Neural cell (in vitro differentiated cells): ENCODE data around the gene STC2. TPM values are rescaled to one million over a fixed set of nuclear protein-coding genes. Genes with fewer than 3 reads are reported as not detected.

Source experiments
- H2AFZ ChIP-seq: fragments of 200-600, 300-800 bp; sonication (generic), shearing (Covaris generic); 2 replicates; pipeline ENCODE4 v1.6.0; 2014; ENCODE audit warnings: low read depth, mild to moderate bottlenecking, antibody characterized with exemption, low read length, moderate library complexity
- H3F3A ChIP-seq: fragments of 200-600 bp; shearing (Covaris generic); 2 replicates; pipeline ENCODE4 v1.6.1; 2016; ENCODE audit warnings: mild to moderate bottlenecking, moderate library complexity, mixed read lengths, antibody characterized with exemption, low read length; ENCODE audit not compliant: insufficient read depth, poor library complexity, severe bottlenecking
- H3K27ac ChIP-seq: fragments of 200-600, 300-800 bp; sonication (generic), shearing (Covaris generic); 2 replicates; pipeline ENCODE4 v1.5.1; 2014; ENCODE audit warnings: mild to moderate bottlenecking, low read length, moderate library complexity
- H3K27me3 ChIP-seq: fragments of 300-800, 200-600 bp; sonication (generic), shearing (Covaris generic); 2 replicates; pipeline ENCODE4 v1.6.0; 2014; ENCODE audit warnings: mild to moderate bottlenecking, low read depth, low read length, moderate library complexity; ENCODE audit not compliant: insufficient read depth
- H3K36me3 ChIP-seq: fragments of 300-800, 200-600 bp; sonication (generic), shearing (Covaris generic); 2 replicates; pipeline ENCODE4 v1.5.1; 2014; ENCODE audit warnings: mild to moderate bottlenecking, antibody characterized with exemption, low read length, moderate library complexity; ENCODE audit not compliant: insufficient read depth
- H3K4me2 ChIP-seq: fragments of 300-800, 200-600 bp; sonication (generic), shearing (Covaris generic); 2 replicates; pipeline ENCODE4 v1.6.0; 2014; ENCODE audit warnings: mild to moderate bottlenecking, low read length
- H3K4me3 ChIP-seq: fragments of 300-800, 200-600 bp; sonication (generic), shearing (Covaris generic); 2 replicates; pipeline ENCODE4 v1.5.1; 2014; ENCODE audit warnings: mild to moderate bottlenecking, low read length, moderate library complexity
- H3K79me2 ChIP-seq: fragments of 200-600 bp; shearing (Covaris generic); replicated peaks from 2 replicates; pipeline ENCODE4 v1.6.0; 2014; ENCODE audit warnings: mild to moderate bottlenecking, low read length, moderate library complexity; ENCODE audit not compliant: insufficient read depth
- H3K9ac ChIP-seq: fragments of 300-800, 200-600 bp; sonication (generic), shearing (Covaris generic); 2 replicates; pipeline ENCODE4 v1.6.1; 2016; ENCODE audit warnings: mild to moderate bottlenecking, low read length, mixed read lengths
- H3K9me2 ChIP-seq: fragments of 200-600 bp; shearing (Covaris generic); 2 replicates; pipeline ENCODE4 v1.6.1; 2016; ENCODE audit warnings: mild to moderate bottlenecking, low read length, mixed read lengths; ENCODE audit not compliant: insufficient read depth
- H3K9me3 ChIP-seq: fragments of 200-600, 300-800 bp; sonication (generic), shearing (Covaris generic); 2 replicates; pipeline ENCODE4 v1.6.1; 2016; ENCODE audit warnings: mild to moderate bottlenecking, mixed run types, low read length, moderate library complexity, mixed read lengths
- H4K20me1 ChIP-seq: fragments of 200-600 bp; shearing (Covaris generic); 2 replicates; pipeline ENCODE4 v1.6.1; 2016; ENCODE audit warnings: mild to moderate bottlenecking, mixed run types; ENCODE audit not compliant: insufficient read depth
- EP300 ChIP-seq: fragments of 450-650 bp; conservative IDR thresholded peaks from 2 replicates; pipeline ENCODE4 v1.6.1; 2014; ENCODE audit warnings: antibody characterized with exemption, mild to moderate bottlenecking, moderate library complexity; ENCODE audit not compliant: poor library complexity, severe bottlenecking
- EZH2 ChIP-seq: fragments of 200-600, 300-800 bp; shearing (Covaris generic), sonication (generic); IDR thresholded peaks from 2 replicates; pipeline ENCODE4 v1.6.1; 2014; ENCODE audit warnings: antibody characterized with exemption, low read length, borderline replicate concordance, mild to moderate bottlenecking; ENCODE audit not compliant: insufficient read depth, poor library complexity, severe bottlenecking
- MXI1 ChIP-seq: fragments of 450-650 bp; conservative IDR thresholded peaks from 2 replicates; pipeline ENCODE4 v1.6.1; 2014; ENCODE audit warnings: antibody characterized with exemption, mild to moderate bottlenecking; ENCODE audit not compliant: poor library complexity, severe bottlenecking
- POLR2AphosphoS5 ChIP-seq: IDR thresholded peaks from 2 replicates; pipeline ENCODE4 v1.6.1; 2012
- RAD21 ChIP-seq: fragments of 450-650 bp; conservative IDR thresholded peaks from 2 replicates; pipeline ENCODE4 v1.6.1; 2014; ENCODE audit warnings: antibody characterized with exemption, mild to moderate bottlenecking, moderate library complexity
- REST ChIP-seq: IDR thresholded peaks from 2 replicates; pipeline ENCODE4 v1.6.1; 2012; ENCODE audit warnings: borderline replicate concordance
- SMC3 ChIP-seq: fragments of 450-650 bp; conservative IDR thresholded peaks from 2 replicates; pipeline ENCODE4 v1.6.1; 2014; ENCODE audit warnings: antibody characterized with exemption, mild to moderate bottlenecking, moderate library complexity; ENCODE audit not compliant: poor library complexity
- TAF1 ChIP-seq: IDR thresholded peaks from 2 replicates; pipeline ENCODE4 v1.6.1; 2012; ENCODE audit warnings: low read depth
- polyA plus RNA-seq: library from polyadenylated mRNA; depleted of rRNA; stranded (reverse); fragments of >200 nt; gene quantifications from 2 replicates; pipeline ENCODE4 v1.2.3, GENCODE V29; 2014
- TF ChIP-seq, protein P1 (sequence below): fragments of 450-650 bp; IDR thresholded peaks from 2 replicates; pipeline ENCODE4 v1.5.1; 2014; ENCODE audit warnings: antibody characterized with exemption, mild to moderate bottlenecking, moderate library complexity; ENCODE audit not compliant: poor library complexity, severe bottlenecking

Gene STC2
- polyA plus RNA-seq, 1 donor from 2014 or later, result 0.09 TPM

GRCh38 chr5:173279166-173279565, 49.0 kb downstream of the STC2 start:
- TF ChIP-seq, protein P1, sequence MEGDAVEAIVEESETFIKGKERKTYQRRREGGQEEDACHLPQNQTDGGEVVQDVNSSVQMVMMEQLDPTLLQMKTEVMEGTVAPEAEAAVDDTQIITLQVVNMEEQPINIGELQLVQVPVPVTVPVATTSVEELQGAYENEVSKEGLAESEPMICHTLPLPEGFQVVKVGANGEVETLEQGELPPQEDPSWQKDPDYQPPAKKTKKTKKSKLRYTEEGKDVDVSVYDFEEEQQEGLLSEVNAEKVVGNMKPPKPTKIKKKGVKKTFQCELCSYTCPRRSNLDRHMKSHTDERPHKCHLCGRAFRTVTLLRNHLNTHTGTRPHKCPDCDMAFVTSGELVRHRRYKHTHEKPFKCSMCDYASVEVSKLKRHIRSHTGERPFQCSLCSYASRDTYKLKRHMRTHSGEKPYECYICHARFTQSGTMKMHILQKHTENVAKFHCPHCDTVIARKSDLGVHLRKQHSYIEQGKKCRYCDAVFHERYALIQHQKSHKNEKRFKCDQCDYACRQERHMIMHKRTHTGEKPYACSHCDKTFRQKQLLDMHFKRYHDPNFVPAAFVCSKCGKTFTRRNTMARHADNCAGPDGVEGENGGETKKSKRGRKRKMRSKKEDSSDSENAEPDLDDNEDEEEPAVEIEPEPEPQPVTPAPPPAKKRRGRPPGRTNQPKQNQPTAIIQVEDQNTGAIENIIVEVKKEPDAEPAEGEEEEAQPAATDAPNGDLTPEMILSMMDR, result no peak
- no peak for TF ChIP-seq EP300
- no peak for TF ChIP-seq TAF1
- TF ChIP-seq MXI1, result no peak
- TF ChIP-seq EZH2, result no peak
- no peak for TF ChIP-seq SMC3
- TF ChIP-seq RAD21, result no peak
- no peak for TF ChIP-seq REST
- no peak for TF ChIP-seq POLR2AphosphoS5
- H2AFZ ChIP-seq, result no peak overlapping the region
- H3F3A ChIP-seq, result no peaks in the 10 kb centered on the region
- peaks cover 24% of the 10 kb centered on the region for H3K27me3 ChIP-seq
- H3K9me3 ChIP-seq, result no peaks in the 10 kb centered on the region
- H3K79me2 ChIP-seq, result no peaks in the 10 kb centered on the region
- no peak overlapping the region for H3K4me3 ChIP-seq
- H3K9me2 ChIP-seq, result no peaks in the 10 kb centered on the region
- H3K9ac ChIP-seq, result no peak overlapping the region
- no peak overlapping the region for H3K27ac ChIP-seq
- H4K20me1 ChIP-seq, result no peaks in the 10 kb centered on the region
- no peaks in the 10 kb centered on the region for H3K36me3 ChIP-seq
- H3K4me2 ChIP-seq, result no peak overlapping the region

GRCh38 chr5:173278641-173279040, 49.6 kb downstream of the STC2 start:
- H3K36me3 ChIP-seq, result no peaks in the 10 kb centered on the region
- no peak overlapping the region for H3K4me3 ChIP-seq
- no peak overlapping the region for H3K4me2 ChIP-seq
- H3K9me3 ChIP-seq, result no peaks in the 10 kb centered on the region
- H3F3A ChIP-seq, result no peaks in the 10 kb centered on the region
- H3K9me2 ChIP-seq, result no peaks in the 10 kb centered on the region
- TF ChIP-seq, protein P1, result no peak
- TF ChIP-seq SMC3 (no peak), MXI1 (no peak), RAD21 (no peak), POLR2AphosphoS5 (no peak), REST (no peak), EP300 (no peak), EZH2 (no peak), TAF1 (no peak)
- H3K27ac ChIP-seq, result no peak overlapping the region
- H2AFZ ChIP-seq, result no peak overlapping the region
- no peak overlapping the region for H3K9ac ChIP-seq
- H4K20me1 ChIP-seq, result no peaks in the 10 kb centered on the region
- peaks cover 18% of the 10 kb centered on the region for H3K27me3 ChIP-seq
- H3K79me2 ChIP-seq, result no peaks in the 10 kb centered on the region
